Brain pericyte (primary cell): ENCODE data around the gene PNKP.

ENCODE experiments used
- DNase-seq: peaks from one replicate; pipeline ENCODE4 v3.0.0-alpha.2; 2012; ENCODE audit warnings: low read depth, low spot score

PNKP gene

GRCh38 chr19:49890349-49891311 is 23.3 kb upstream of the PNKP start:
- DNase-seq: no peak

- no peak for DNase-seq
These were observed 22.4 kb upstream of the PNKP start for GRCh38 chr19:49889687-49890348.

- DNase-seq: no peak
These were observed 21.8 kb upstream of the PNKP start for GRCh38 chr19:49889038-49889686.

- no peak for DNase-seq
These were observed 21.1 kb upstream of the PNKP start for GRCh38 chr19:49888510-49888824.

- no peak for DNase-seq
These were observed 20.5 kb upstream of the PNKP start for GRCh38 chr19:49887665-49888509.

GRCh38 chr19:49887037-49887664 is 19.8 kb upstream of the PNKP start:
- no peak for DNase-seq

- DNase-seq: no peak
These were observed 17.4 kb upstream of the PNKP start for GRCh38 chr19:49884760-49885159.

GRCh38 chr19:49884109-49884508 is 16.7 kb upstream of the PNKP start:
- no peak for DNase-seq

GRCh38 chr19:49883094-49883493 is 15.7 kb upstream of the PNKP start:
- no peak for DNase-seq

GRCh38 chr19:49882643-49883042 is 15.3 kb upstream of the PNKP start:
- DNase-seq: no peak

GRCh38 chr19:49881672-49882394 is 14.5 kb upstream of the PNKP start:
- no peak for DNase-seq

- no peak for DNase-seq
These were observed 13.8 kb upstream of the PNKP start for GRCh38 chr19:49881186-49881585.

- no peak for DNase-seq
These were observed 12.9 kb upstream of the PNKP start for GRCh38 chr19:49880162-49880869.

- no peak for DNase-seq
These were observed 12.0 kb upstream of the PNKP start for GRCh38 chr19:49879243-49879963.

GRCh38 chr19:49878744-49879070 is 11.3 kb upstream of the PNKP start:
- DNase-seq: no peak

GRCh38 chr19:49877879-49878743 is 10.7 kb upstream of the PNKP start:
- peak; percentile 91 for DNase-seq

GRCh38 chr19:49877020-49877878 is 9.9 kb upstream of the PNKP start, which contains the start of the genes AKT1S1 and TBC1D17:
TSS of gene AKT1S1 (minus strand) at chr19:49877355. CDS start at chr19:49873295, 4,060 bp downstream.
TSS of gene TBC1D17 (plus strand) at chr19:49877702. CDS start at chr19:49877724, 22 bp downstream.
- DNase-seq: peak; percentile 100
